ENCODE results near the gene FAM177B.

DNA sequence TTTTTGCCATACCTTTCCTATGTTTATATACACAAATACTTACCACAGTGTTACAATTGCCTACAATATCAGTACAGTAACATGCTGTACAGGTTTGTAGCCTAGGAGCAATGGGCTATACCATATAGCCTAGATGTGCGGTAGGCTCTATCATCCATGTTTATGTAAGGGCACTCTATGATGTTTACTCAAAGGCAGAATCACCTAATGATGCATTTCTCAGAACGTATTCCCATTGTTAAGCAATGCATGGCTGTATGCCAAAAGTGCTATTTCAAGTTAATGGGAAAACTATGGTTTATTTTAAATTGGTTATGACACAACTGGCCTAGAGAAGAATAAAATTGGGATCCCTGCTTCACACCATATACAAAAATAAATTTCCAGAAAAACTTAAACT is 41.0 kb downstream of the FAM177B start:
- TF ChIP-seq, protein P1, sequence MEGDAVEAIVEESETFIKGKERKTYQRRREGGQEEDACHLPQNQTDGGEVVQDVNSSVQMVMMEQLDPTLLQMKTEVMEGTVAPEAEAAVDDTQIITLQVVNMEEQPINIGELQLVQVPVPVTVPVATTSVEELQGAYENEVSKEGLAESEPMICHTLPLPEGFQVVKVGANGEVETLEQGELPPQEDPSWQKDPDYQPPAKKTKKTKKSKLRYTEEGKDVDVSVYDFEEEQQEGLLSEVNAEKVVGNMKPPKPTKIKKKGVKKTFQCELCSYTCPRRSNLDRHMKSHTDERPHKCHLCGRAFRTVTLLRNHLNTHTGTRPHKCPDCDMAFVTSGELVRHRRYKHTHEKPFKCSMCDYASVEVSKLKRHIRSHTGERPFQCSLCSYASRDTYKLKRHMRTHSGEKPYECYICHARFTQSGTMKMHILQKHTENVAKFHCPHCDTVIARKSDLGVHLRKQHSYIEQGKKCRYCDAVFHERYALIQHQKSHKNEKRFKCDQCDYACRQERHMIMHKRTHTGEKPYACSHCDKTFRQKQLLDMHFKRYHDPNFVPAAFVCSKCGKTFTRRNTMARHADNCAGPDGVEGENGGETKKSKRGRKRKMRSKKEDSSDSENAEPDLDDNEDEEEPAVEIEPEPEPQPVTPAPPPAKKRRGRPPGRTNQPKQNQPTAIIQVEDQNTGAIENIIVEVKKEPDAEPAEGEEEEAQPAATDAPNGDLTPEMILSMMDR (IDR thresholded peaks at IDR 0.05) = no peak
- no peak for TF ChIP-seq POLR2A (IDR thresholded peaks at IDR 0.05)
